Body of pancreas (tissue), 4 donors: ENCODE results near the gene TMEM229B. TPM values are rescaled to one million over a fixed set of nuclear protein-coding genes. Genes with fewer than 3 reads are reported as not detected.

Source experiments
- ATAC-seq: fragments of 150-250 bp; one replicate; pipeline ENCODE4 v1.9.1; 2016
- DNase-seq, 4 donors: peaks; one replicate each; pipeline ENCODE4 v3.0.0-alpha.2; 2019
- H3K27ac ChIP-seq, 4 donors: fragments of 200-600 bp; sonication (generic); 1 replicate in 3 of 4; 2 replicates in 1 of 4; pipeline versions ENCODE4 v1.5.1 to v1.6.1; 2016 to 2019; ENCODE audit warnings: mild to moderate bottlenecking in 1 of 4, mixed read lengths in 1 of 4, moderate library complexity in 1 of 4
- H3K27me3 ChIP-seq, 2 donors: fragments of 200-600 bp; sonication (generic); one replicate each; pipeline ENCODE4 v1.6.0; 2016; ENCODE audit warnings: mild to moderate bottlenecking in 1 of 2
- H3K36me3 ChIP-seq, 2 donors: fragments of 200-600 bp; sonication (generic); replicated peaks in 1 of 2; 2 replicates each; pipeline ENCODE4 v1.5.1; 2016; ENCODE audit warnings: low read depth in 2 of 2; ENCODE audit not compliant: insufficient read depth in 1 of 2
- H3K4me1 ChIP-seq: fragments of 200-600 bp; sonication (generic); one replicate; pipeline ENCODE4 v1.6.0; 2016
- H3K4me3 ChIP-seq, 2 donors: fragments of 200-600 bp; sonication (generic); 1 replicate in 1 of 2; 2 replicates in 1 of 2; pipeline ENCODE4 v1.5.1; 2016 to 2019
- H3K9me3 ChIP-seq, 3 donors: fragments of 200-600 bp; sonication (generic); 1 replicate in 2 of 3; 2 replicates in 1 of 3; pipeline ENCODE4 v1.5.1; 2016
- POLR2A ChIP-seq, 3 donors: fragments of 450-650 bp; IDR thresholded peaks; one replicate each; pipeline ENCODE4 v1.6.1; 2016; ENCODE audit warnings: antibody characterized with exemption in 3 of 3, mild to moderate bottlenecking in 2 of 3
- WGBS, 2 donors: methylation state at CpG; one replicate each; pipeline ENCODE4 v1.1.5; 2017; 5-methylcytosine and 5-hydroxymethylcytosine counted together
- intact Hi-C: fragments of 100-400 bp; cut with DNase I; formaldehyde crosslinking; loops from one replicate; pipeline ENCODE4 v1.15.1; 2023
- total RNA-seq, 2 donors: library from RNA; depleted of rRNA; stranded (reverse); fragments of >200 nt; gene quantifications; one replicate each; pipeline ENCODE4 v1.1.0, GENCODE V29; 2016
- TF ChIP-seq, protein P1 (sequence below), 7 experiments: fragments of 450-650 bp in 4 of 7; fragments of 200-600 bp in 3 of 7; sonication (generic) in 3 of 7; IDR thresholded peaks; one replicate each; pipeline ENCODE4 v1.5.1; 2016 to 2019; ENCODE audit warnings: antibody characterized with exemption in 7 of 7

The TMEM229B gene
- total RNA-seq, 2 donors from 2014 or later = 2.0 to 4.4 TPM

DNA sequence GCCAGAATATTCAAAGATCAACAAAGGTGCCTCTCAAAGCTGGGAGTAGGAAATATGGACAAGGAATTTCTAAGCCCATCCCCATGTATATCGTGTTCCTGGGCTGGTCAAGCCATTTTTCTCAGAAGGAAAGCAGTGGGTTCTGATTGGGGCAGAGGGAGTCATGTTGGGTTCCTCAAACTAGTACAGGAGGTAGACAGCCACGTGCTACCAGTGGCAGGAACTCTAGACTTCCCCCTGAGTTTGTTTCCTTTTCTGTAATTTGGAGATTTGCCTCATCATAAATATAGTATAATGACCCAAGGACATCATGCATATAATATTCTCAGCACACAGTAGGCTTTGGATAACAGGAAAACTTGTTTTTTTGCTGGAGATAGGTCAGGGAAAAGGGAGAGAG is 28.2 kb upstream of the TMEM229B start:
- Histone ChIP-seq H3K4me3 (no peak overlapping the region), H3K27ac (no peak overlapping the region), H3K36me3 (no peaks in the 10 kb centered on the region), H3K27me3 (no peaks in the 10 kb centered on the region), H3K9me3 (no peaks in the 10 kb centered on the region), H3K4me1 (peaks cover 38% of the 10 kb centered on the region)
- TF ChIP-seq POLR2A (IDR thresholded peaks at IDR 0.05) = no peak
- 34 to 53% methylated on average over 2 of the region's 2 CpGs for WGBS, 2 donors
- intact Hi-C loops = no loop called here
- DNase-seq (no peak), ATAC-seq (no peak)

DNA sequence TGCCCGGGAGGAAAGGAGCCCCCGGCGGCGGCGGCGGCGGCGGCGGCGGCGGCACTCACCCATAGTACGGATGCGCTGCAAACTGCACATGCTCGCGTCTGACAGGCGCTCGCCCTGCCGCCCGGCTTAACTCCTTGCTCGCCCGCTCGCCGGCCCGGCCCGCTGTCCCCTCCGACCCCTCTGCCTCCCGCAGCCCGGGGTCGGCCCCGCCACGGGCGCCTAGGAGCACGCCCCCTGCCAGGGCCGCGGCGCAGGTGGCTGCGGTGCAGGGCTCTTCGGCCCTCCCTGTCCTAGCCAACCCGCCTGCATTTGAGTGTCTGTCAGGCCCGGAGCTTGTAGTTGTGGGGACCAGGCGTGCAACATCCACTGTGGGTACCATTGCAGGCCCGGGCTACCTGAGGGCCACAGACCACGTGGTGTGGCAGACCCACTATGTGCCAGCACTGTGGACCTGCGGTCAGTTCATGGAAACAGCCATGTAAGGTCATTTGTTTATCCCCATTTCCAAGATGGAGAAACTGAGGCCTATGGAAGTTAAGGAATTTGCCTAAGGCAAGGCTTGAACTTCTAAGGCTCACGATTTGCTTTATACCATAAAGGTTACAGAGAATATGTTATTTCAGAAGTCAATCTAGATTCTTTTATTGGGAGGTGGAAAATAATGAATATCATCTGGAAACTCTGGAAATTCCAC is 27.0 kb upstream of the TMEM229B start:
- H3K36me3 ChIP-seq = no peaks in the 10 kb centered on the region
- H3K27ac ChIP-seq = peak overlapping the region; percentile 78 to 88 (median 84)
- TF ChIP-seq POLR2A (IDR thresholded peaks at IDR 0.05) = no peak
- TF ChIP-seq, protein P1, sequence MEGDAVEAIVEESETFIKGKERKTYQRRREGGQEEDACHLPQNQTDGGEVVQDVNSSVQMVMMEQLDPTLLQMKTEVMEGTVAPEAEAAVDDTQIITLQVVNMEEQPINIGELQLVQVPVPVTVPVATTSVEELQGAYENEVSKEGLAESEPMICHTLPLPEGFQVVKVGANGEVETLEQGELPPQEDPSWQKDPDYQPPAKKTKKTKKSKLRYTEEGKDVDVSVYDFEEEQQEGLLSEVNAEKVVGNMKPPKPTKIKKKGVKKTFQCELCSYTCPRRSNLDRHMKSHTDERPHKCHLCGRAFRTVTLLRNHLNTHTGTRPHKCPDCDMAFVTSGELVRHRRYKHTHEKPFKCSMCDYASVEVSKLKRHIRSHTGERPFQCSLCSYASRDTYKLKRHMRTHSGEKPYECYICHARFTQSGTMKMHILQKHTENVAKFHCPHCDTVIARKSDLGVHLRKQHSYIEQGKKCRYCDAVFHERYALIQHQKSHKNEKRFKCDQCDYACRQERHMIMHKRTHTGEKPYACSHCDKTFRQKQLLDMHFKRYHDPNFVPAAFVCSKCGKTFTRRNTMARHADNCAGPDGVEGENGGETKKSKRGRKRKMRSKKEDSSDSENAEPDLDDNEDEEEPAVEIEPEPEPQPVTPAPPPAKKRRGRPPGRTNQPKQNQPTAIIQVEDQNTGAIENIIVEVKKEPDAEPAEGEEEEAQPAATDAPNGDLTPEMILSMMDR (IDR thresholded peaks at IDR 0.05) = no peak
- H3K4me1 ChIP-seq = peaks cover 38% of the 10 kb centered on the region
- peak overlapping the region in 1 of 2 donors; percentile 90 for H3K4me3 ChIP-seq
- no peaks in the 10 kb centered on the region for H3K9me3 ChIP-seq
- peak; percentile 22 for ATAC-seq
- intact Hi-C loops = no loop called here
- H3K27me3 ChIP-seq = no peaks in the 10 kb centered on the region
- peak in 3 of 4 donors; percentile 20 to 34 (median 28) for DNase-seq
- 6 to 48% methylated on average over 4 to 44 of the region's 45 CpGs for WGBS, 2 donors

DNA sequence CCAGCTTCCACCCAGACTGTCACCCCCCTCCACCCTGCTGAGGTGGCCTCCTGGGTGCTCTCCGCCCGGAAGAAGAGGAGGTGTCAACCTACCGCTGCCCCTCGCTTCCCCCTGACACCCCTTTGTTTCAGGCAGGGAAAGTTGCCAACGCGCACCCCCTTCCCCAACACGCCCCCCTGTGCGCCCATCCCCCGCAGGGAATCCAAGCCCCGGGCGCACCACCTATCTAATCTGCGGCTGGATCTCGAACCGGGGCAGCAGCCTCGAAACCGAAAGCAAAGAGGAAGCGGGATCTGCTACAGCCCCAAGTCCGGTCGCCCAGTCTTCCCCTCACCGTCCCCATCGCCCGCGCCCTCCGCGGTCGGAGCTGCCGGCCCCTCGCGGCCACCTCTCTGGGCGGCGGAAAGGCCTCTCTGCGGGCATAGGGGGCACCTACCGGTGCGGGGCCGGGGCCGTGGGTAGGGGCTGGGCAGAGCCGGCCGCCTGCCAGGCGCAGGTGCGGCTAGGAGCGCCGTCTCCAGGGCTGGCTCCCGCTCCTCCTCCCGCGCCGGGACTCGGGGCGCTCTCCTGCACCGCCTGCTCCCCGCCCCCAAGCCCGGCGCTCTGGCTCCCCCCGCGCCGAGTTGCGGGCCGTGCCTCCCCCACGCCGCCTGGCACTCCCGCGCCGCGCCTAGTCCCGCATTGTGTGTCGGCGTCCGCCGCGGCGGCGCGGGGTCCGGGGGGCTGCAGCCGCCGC is 26.3 kb upstream of the TMEM229B start:
- Histone ChIP-seq H3K36me3 (no peaks in the 10 kb centered on the region), H3K4me1 (peaks cover 42% of the 10 kb centered on the region), H3K27ac (peak overlapping the region; percentile 78 to 88 (median 84)), H3K4me3 (peak overlapping the region; percentile 74 to 90), H3K9me3 (no peaks in the 10 kb centered on the region), H3K27me3 (no peaks in the 10 kb centered on the region)
- peak; percentile 47 to 64 (median 52) for DNase-seq
- WGBS, 2 donors = 0% methylated on average over 14 to 66 of the region's 75 CpGs
- intact Hi-C loops = no loop called here
- TF ChIP-seq, protein P1 (IDR thresholded peaks at IDR 0.05) = no peak
- peak in 2 of 3 donors; percentile 44 to 49 for TF ChIP-seq POLR2A (IDR thresholded peaks at IDR 0.05)
- peak; percentile 57 for ATAC-seq

DNA sequence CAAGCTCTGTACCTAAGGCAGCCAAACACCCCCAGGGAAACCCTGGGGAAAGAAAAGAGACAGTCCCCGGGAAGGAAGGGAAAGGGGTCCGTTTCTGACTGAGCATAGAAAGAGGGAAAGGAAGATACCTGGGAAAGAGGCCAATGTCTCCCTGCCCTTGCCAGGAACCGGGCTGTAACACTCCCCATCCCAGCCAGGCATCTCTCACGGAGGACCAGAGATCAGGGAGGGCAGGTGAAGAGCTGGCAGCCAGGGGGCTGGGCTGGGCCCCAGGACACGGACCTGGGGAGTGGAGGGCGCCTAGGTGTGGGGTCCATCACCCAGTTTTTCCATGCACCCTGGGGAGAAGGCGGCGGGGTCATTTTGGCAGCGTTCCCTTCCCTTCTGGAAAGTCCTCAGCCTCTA is 25.7 kb upstream of the TMEM229B start:
- peaks cover 42% of the 10 kb centered on the region for H3K4me1 ChIP-seq
- TF ChIP-seq, protein P1 (IDR thresholded peaks at IDR 0.05) = no peak
- no peak for TF ChIP-seq POLR2A (IDR thresholded peaks at IDR 0.05)
- no peaks in the 10 kb centered on the region for H3K27me3 ChIP-seq
- peak; percentile 20 to 40 (median 29) for DNase-seq
- H3K4me3 ChIP-seq = no peak overlapping the region
- WGBS, 2 donors = 22 to 23% methylated on average over 6 to 9 of the region's 9 CpGs
- peak; percentile 21 for ATAC-seq
- no peaks in the 10 kb centered on the region for H3K9me3 ChIP-seq
- no peaks in the 10 kb centered on the region for H3K36me3 ChIP-seq
- intact Hi-C loops = no loop called here
- H3K27ac ChIP-seq = peak overlapping the region; percentile 78 to 88 (median 84)

DNA sequence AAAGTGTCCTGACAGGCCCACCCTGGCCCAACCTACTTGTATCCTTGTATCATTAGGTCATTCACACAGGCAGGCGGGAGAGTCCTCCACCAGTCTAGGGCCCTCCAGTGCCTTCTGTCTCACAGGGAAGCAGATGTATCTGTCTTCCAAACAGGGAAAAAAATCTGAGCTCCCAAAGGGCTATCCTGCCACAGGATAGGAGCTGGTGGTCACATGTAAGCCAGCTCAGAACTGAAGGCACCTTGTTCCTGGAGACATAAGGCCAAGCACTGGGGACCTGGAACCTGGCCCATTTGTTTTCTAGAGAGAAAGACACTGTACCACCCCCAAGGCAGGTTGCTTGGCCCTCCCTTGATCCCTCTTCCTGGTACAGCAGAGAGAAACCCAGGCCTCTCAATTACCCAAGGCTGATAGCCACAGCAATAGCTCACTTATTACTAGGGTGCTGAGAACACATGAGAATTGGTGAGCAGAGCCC is 25.1 kb upstream of the TMEM229B start:
- peaks cover 42% of the 10 kb centered on the region for H3K4me1 ChIP-seq
- H3K9me3 ChIP-seq = no peaks in the 10 kb centered on the region
- H3K36me3 ChIP-seq = no peaks in the 10 kb centered on the region
- H3K27me3 ChIP-seq = no peaks in the 10 kb centered on the region
- H3K4me3 ChIP-seq = no peak overlapping the region
- DNase-seq (peak; percentile 49 to 73 (median 63)), ATAC-seq (peak; percentile 62)
- 67 to 83% methylated on average over 1 of the region's 1 CpG for WGBS, 2 donors
- intact Hi-C loops = no loop called here
- peak overlapping the region; percentile 78 to 88 (median 84) for H3K27ac ChIP-seq
- TF ChIP-seq, protein P1 (IDR thresholded peaks at IDR 0.05) = no peak
- TF ChIP-seq POLR2A (IDR thresholded peaks at IDR 0.05) = no peak
